Left renal pelvis (tissue), 4 donors: ENCODE measurements around the gene TTC9. TPM values are rescaled to one million over a fixed set of nuclear protein-coding genes. Genes with fewer than 3 reads are reported as not detected.

Experiments
- DNase-seq, 4 donors: peaks; one replicate each; pipeline ENCODE4 v3.0.0-alpha.2; 2013; ENCODE audit warnings: low read depth in 4 of 4, low spot score in 3 of 4
- polyA plus RNA-seq, 4 donors: library from polyadenylated mRNA; unstranded; fragments of 120-200 nt; gene quantifications; one replicate each; pipeline ENCODE4 v1.2.1, GENCODE V29; 2013; ENCODE audit not compliant: insufficient read length in 4 of 4

Gene TTC9
- polyA plus RNA-seq = 1 to 10 TPM; 2.6 to 3.8 (median 3.5) TPM

DNA sequence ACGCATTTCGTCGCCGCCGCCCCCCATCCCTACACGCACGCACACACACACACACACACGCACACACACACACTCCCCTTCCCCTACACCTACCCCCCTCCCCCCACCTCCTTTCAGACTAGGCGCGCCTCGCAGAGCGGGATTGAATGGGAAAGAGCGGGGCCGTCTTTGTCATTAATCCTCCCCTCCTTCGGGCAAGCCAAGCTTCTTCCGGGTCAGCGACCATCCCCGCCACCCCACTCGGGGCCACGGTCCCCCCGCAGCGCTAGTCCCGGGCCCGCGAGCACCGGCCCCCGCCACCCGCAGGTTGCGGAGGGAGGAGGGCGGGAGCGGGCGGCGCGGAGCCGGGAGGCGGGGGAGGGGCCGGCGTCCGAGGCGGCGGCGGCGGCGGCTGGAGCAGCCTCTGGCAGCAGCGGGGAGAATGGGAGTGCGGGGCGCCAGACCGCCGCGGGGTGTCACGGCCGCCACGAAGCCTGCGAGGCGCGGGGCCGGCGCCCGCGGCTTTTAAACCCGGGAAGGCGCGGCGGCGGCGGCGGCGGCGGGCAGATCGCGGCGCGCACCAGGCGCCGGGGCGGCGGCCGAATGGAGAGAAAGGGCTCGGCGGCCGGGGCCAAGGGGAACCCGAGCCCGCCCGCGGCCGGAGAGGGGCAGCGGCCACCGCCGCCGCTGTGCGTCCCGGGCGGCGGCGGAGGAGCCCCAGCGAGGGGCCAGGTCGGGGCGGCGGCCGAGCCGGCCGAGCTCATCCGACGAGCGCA lies at the start of gene TTC9:
Gene TTC9, plus strand, starts transcription at position 369 of the 755 bp plus-strand sequence. Its CDS starts 214 bp downstream, at position 583.
- no peak for DNase-seq

DNA sequence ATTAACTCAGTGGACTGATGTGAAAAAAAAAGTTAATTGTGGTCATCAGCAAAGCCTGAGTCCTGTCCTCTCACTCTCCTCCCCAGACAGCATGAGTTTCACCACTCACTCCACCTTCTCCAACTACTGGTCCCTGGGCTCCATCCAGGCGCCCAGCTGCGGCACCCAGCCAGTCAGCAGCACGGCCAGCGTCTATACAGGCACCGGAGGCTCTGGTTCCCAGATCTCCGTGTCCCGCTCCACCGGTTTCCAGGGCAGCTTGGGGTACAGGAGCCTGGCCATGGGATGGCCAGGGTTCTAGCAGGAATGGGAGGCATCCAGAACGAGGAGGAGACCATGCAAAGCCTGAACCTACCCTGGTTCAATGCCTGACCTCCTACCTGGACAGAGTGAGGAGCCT lies 47.3 kb upstream of the TTC9 start:
- DNase-seq = no peak

DNA sequence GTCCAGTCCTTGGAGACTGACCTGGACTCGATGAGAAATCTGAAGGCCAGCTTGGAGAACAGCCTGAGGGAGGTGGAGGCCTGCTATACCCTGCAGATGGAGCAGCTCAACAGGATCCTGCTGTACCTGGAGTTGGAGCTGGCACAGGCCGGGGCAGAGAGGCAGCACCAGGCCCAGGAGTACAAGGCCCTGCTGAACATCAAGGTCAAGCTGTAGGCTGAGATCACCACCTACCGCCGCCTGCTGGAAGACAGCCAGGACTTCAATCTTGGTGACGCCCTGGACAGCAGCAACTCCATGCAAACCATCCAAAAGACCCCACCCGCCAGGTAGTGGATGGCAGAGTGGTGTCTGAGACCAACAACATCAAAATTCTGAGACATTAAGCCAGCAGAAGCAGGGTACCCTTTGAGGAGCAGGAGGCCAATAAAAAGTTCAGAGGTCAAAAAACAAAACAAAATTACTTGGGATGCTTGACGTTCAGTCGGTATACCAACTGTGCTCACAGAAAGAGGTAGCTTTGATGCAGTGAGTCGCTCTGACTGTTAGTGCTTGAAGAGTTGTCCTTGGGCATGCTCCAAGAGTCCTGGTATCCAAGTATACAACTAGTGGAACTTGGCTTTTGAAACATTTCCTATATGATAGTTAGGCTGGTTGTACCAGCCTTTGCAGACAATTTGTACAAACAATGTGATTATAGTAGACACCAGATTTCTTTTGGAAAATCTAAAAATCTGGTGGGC lies 46.1 kb upstream of the TTC9 start:
- no peak for DNase-seq

DNA sequence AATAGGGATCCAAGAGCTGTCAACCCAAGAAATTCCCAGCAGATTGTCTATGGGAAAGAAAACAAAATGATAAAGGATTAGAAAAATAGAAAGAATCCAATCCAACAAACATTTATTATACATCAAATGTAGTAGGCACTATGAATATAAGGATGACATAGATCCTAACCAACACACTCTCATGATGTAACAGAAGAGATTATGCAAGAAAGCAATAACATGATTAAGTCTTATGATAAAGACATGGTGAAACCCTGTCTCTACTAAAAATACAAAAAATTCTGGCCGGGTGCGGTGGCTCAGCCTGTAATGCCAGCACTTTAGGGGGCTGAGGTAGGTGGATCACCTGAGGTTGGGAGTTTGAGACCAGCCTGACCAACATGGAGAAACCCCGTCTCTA lies 44.0 kb upstream of the TTC9 start:
- no peak for DNase-seq

- no peak for DNase-seq
Observed at GRCh38 chr14:70599345-70599744, 42.4 kb upstream of the TTC9 start.

DNA sequence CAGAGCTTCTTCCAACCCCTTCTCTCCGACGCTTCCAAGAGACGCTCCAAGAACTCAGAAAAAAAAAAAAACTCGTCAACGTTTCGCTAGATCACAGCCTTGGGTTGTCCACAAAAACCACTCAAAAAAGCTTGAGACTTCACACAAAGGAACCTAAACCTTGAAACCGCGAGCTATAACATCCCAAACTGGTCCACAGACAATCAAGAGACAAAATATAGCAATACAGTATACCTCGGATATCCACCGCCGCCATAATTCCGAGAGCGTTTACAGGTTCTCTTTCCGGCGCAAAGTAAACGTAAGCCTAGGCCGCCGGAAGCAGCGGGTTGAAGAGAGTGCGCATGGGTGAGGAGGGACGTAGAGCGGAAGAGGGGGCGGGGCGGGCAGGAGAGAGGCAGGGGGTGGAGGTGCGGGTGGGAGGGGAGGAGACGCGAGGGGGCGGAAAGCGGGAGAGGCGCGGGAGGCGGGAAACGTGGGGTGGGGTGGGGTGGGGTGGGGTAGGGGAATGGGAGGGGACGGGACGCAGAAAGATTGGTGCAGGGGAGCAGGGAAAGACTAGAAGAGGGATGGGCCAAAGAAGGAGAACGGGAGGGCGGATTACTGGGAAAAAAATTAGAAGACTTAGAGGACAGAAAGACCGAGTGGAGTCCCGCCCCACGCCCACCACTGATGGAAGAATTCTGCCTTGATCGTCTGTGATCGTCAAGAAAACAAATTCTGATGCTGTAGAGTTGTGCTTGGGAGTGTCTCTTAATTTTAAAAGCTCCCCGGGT lies 41.1 kb upstream of the TTC9 start, which contains the start of gene MED6:
Gene MED6, minus strand, starts transcription at position 274 of the 776 bp plus-strand sequence. Its CDS starts 18 bp downstream, at position 256.
- peak; percentile 75 to 93 (median 86) for DNase-seq

- DNase-seq = peak in 1 of 4 donors; percentile 8
Observed at GRCh38 chr14:70601162-70601561, 40.6 kb upstream of the TTC9 start.

DNA sequence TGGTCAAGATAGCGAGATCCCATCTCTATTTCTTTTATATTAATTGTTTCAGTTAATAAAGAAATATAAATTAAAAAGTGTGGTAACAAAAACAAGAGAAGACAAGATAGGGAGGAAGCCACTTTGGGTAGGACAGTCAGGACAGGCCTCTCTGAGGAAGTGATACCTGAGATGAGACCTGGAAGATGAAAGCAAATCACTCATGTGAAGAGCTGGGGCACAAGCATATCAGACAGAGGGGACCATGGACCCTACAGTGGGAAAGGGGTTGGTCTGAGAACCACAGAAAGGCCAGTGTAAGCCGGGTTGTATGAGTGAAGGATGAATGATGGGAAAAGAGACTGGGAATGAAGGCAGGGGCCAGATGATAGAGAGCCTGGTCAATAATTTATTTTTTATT lies 39.5 kb upstream of the TTC9 start:
- DNase-seq = no peak

DNA sequence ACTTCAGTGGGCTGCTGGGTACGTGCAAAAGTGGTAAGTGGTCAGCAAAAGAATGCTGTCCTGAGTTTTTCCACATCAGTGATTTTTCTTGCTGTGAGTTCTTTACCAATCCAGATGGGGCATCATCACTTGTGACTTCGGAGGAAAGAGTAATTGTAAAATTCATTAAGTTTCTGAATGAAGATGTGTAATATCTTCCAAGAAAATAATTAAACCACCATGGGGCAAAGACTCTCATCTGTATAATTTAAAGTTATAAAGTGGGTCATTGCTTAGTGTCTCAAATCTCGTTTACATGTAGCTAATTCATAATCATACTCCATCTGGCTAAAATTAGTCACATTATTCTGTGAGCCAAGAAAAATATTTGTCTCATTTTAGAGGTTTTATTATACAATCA lies 30.5 kb upstream of the TTC9 start:
- DNase-seq = no peak

DNA sequence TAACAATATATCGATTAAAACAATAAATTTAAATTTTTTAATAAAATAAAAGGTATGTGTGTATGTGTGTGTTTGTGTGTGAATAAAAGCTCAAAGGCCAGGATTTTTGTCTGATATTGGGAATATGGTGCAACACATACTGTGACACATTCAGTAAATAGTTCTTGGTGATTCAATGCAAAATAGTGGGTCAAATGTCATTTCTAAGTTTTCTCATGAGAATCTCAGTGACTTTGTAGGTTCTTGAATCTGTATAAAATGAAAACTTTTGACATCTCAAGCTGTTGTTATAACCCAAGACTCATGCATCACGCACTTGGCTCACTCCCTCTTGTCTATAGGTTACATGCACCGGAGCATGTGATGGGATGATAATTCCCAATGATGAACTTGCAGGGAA lies 25.1 kb upstream of the TTC9 start:
- DNase-seq = no peak

DNA sequence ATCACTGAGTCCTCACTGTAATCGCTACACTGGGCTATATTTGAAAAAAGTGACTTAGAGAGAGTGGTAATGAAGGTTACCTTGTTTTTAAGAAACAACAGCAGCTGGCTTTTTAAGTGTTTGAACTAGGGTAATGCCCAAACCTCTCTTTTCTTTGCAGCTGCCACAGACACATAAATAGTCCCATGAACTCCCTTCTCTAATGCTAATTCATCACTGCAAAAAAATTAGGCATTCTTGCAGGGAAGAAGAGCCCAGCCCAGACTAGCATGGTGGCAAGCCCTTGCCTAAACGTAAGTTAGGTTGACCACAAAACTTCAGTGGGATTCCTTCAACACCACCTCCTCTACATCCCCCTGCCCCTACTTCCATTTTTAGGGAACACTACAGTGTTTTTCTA lies 23.4 kb upstream of the TTC9 start:
- no peak for DNase-seq

DNA sequence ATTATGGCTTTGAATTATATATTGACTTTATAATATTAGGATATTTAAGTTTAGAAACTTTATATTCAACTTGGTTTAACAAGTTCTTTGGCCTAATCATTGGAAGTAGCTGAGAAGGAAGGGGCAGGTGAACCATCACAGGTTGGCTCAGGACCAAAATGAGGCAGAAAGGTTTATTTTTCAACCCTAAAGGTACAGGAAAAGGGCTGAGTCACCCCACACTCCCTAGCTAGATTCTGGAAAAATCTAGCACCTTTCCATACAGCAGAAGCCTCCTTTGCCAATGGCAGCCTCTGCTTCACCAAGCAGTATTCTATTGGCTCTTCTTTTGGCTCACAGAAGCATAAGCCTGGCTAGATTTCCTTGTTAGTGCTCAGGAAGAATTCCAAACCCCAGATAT lies 22.0 kb upstream of the TTC9 start:
- no peak for DNase-seq

- DNase-seq = no peak
Observed at GRCh38 chr14:70622111-70622712, 19.5 kb upstream of the TTC9 start.

DNA sequence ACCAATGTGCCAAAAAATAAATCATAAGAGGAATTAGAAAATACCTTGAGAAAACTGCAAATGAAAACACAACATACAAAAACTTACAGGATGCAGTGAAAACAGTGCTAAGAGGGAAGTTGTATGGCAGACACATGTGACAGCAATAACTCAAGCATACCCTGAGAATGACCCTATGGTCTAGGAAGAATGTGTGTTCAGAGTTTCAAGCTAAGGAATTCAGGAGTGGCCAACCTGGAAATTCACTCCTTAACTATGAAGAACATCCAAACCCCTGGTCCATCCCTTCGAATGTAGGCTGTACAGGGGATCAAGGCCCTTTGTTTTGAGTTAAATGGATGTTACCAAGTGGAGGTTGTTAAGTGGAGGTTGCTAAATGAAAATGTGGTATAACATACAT lies 16.7 kb upstream of the TTC9 start:
- DNase-seq = no peak

- DNase-seq = no peak
Observed at GRCh38 chr14:70631948-70632347, 9.8 kb upstream of the TTC9 start.

DNA sequence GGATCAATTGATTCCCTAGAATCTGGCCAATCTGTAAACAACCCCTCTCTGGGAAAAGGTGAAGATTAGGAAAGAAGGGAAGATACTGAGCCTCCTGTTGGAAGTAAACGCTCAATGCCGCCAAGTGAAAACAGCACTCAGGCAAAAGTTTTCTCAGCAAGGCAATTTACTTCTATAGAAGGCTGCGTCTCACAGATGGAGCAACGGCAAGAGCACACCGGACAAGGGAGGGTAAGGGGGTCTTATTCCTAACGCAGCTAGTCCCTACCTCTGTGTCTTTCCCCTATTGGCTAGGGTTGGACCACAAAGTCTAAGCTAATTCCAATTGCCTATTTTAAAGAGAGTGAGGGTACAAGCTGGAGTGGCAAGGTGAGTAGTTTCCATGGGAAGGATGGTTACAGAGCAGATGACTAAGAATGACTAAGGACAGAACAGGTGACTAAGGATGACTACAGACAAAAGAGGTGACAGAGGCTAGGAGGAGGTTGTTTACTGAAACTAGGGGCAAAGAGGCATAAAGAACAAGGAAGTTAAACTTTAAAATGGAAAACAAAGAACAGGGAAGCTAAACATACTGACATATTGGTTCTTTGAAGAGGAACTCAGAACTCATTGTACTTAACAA lies 5.6 kb upstream of the TTC9 start:
- no peak for DNase-seq

DNA sequence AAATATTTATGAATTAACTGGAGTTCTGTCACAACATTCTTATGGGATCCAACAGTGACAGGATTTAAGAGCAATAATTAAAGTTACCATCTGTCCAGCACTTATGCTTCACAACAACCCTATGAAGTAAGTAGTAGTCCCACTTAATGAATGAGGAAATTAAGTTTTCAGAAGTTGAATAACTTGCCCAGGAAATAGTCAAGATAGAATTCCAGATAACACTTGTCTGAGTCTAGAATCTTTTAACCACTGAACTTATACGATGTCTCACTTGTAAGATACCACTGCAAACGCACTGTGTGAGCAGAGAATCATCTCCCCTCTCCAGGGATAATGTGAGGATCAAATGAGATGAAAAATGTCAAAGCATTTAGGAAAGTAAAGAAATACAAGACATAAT lies 3.3 kb upstream of the TTC9 start:
- DNase-seq = no peak

GRCh38 chr14:70640938-70641547 lies 673 bp upstream of the TTC9 start:
- no peak for DNase-seq

GRCh38 chr14:70642303-70643235 lies 853 bp downstream of the TTC9 start:
- no peak for DNase-seq
